ENCODE data around the gene CFTR. TPM values are rescaled to one million over a fixed set of nuclear protein-coding genes. Genes with fewer than 3 reads are reported as not detected.

CFTR gene
- total and polyA plus RNA-seq, 10 of the 15 experiments (the other 5 are each of a cell fraction or from before 2014, with no cell fraction given) = 0.02 to 2.3 (median 0.21) TPM; not detected in 1

DNA sequence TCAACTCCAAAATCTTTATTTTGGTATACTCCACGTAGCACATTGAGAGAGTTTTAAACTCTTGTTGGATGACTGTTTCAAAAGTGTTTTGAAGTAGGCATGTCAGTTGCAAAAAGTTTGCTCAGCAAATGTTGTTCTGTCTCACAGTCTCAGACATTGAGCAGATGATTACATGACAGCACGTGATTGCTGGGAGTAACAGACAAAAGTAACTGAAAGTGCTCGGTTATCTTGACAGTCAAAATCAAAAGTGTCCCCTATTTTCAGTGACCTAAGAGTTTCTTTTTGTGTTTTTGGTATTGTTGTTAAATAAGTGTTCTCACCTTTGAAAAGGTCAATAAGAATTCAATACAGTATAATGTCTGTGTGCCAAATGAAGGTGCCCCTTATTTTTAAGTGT, 84.3 kb downstream of the CFTR start:
- DNase-seq (ENCODE audit: low read depth, low spot score) = no peak
- SMC1A ChIA-PET (ENCODE audit: uncharacterized antibody, unreplicated experiment) = interaction anchor here (1.1 to 1.7 kb wide), 3 partner anchors 9 to 83 kb away, joined by 3 to 5 read pairs (median 4); no protein-coding TSS in a partner anchor
- in situ Hi-C loops (cut with MboI) = no loop called here
- Histone ChIP-seq H2AFZ (ENCODE audit: control insufficient read depth, low read depth, low read length) (no peak overlapping the region), H3K36me3 (ENCODE audit: control insufficient read depth in 2 of 2, insufficient read depth in 2 of 2, low read length in 1 of 2) (no peaks in the 10 kb centered on the region), H3K4me3 (no peak overlapping the region), H3K9ac (ENCODE audit: control insufficient read depth, insufficient read depth, low read length) (no peak overlapping the region), H3K4me2 (ENCODE audit: control insufficient read depth, insufficient read depth) (no peak overlapping the region), H3K27ac (ENCODE audit: control insufficient read depth, insufficient read depth) (no peak overlapping the region), H3K4me1 (ENCODE audit: control insufficient read depth, insufficient read depth, low read length) (no peaks in the 10 kb centered on the region), H3K9me3 (replicated peaks; ENCODE audit: control insufficient read depth, insufficient read depth, low read length) (no peaks in the 10 kb centered on the region), H4K20me1 (ENCODE audit: control insufficient read depth, insufficient read depth) (no peaks in the 10 kb centered on the region), H3K79me2 (ENCODE audit: control insufficient read depth, insufficient read depth, low read length) (no peaks in the 10 kb centered on the region), H3K27me3 (replicated peaks in 1 of 2; ENCODE audit: control insufficient read depth in 2 of 2, insufficient read depth in 2 of 2, low read length in 1 of 2) (no peaks in the 10 kb centered on the region)
- CTCF ChIA-PET = interaction anchor here (0.7 kb wide), 1 partner anchor 27 kb away, joined by 3 read pairs; no protein-coding TSS in a partner anchor
- peak; percentile 88 for ATAC-seq
- intact Hi-C loops (cut with micrococcal nuclease; ENCODE audit: unreplicated experiment) = no loop called here
- 0% methylated on average over 3 of the region's 3 CpGs for WGBS (ENCODE audit: insufficient coverage, insufficient replicate concordance, low lambda C conversion rate, missing lambda C conversion rate)
- POLR2A ChIA-PET = no interaction called here
- RAD21 ChIA-PET (ENCODE audit: unreplicated experiment) = no interaction called here
- FAIRE-seq = no peak
- BruUV-seq (replicated peaks) = no TSS peak
- TF ChIP-seq ATF7 (IDR thresholded peaks at IDR 0.05; ENCODE audit: low read depth) = peak; percentile 59
- TF ChIP-seq NR2F1 (conservative IDR thresholded peaks at IDR 0.05) = peak; percentile 45; the same call in 1 of the 2 replicates
- TF ChIP-seq, protein P1, sequence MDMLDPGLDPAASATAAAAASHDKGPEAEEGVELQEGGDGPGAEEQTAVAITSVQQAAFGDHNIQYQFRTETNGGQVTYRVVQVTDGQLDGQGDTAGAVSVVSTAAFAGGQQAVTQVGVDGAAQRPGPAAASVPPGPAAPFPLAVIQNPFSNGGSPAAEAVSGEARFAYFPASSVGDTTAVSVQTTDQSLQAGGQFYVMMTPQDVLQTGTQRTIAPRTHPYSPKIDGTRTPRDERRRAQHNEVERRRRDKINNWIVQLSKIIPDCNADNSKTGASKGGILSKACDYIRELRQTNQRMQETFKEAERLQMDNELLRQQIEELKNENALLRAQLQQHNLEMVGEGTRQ (IDR thresholded peaks at IDR 0.05; ENCODE audit: borderline replicate concordance, low read depth, low read length) = peak; percentile 62; the same call in 1 of the 2 replicates
- TF ChIP-seq, protein P2, sequence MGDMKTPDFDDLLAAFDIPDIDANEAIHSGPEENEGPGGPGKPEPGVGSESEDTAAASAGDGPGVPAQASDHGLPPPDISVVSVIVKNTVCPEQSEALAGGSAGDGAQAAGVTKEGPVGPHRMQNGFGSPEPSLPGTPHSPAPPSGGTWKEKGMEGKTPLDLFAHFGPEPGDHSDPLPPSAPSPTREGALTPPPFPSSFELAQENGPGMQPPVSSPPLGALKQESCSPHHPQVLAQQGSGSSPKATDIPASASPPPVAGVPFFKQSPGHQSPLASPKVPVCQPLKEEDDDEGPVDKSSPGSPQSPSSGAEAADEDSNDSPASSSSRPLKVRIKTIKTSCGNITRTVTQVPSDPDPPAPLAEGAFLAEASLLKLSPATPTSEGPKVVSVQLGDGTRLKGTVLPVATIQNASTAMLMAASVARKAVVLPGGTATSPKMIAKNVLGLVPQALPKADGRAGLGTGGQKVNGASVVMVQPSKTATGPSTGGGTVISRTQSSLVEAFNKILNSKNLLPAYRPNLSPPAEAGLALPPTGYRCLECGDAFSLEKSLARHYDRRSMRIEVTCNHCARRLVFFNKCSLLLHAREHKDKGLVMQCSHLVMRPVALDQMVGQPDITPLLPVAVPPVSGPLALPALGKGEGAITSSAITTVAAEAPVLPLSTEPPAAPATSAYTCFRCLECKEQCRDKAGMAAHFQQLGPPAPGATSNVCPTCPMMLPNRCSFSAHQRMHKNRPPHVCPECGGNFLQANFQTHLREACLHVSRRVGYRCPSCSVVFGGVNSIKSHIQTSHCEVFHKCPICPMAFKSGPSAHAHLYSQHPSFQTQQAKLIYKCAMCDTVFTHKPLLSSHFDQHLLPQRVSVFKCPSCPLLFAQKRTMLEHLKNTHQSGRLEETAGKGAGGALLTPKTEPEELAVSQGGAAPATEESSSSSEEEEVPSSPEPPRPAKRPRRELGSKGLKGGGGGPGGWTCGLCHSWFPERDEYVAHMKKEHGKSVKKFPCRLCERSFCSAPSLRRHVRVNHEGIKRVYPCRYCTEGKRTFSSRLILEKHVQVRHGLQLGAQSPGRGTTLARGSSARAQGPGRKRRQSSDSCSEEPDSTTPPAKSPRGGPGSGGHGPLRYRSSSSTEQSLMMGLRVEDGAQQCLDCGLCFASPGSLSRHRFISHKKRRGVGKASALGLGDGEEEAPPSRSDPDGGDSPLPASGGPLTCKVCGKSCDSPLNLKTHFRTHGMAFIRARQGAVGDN (IDR thresholded peaks at IDR 0.05) = peak; percentile 66
- TF ChIP-seq, protein P3, sequence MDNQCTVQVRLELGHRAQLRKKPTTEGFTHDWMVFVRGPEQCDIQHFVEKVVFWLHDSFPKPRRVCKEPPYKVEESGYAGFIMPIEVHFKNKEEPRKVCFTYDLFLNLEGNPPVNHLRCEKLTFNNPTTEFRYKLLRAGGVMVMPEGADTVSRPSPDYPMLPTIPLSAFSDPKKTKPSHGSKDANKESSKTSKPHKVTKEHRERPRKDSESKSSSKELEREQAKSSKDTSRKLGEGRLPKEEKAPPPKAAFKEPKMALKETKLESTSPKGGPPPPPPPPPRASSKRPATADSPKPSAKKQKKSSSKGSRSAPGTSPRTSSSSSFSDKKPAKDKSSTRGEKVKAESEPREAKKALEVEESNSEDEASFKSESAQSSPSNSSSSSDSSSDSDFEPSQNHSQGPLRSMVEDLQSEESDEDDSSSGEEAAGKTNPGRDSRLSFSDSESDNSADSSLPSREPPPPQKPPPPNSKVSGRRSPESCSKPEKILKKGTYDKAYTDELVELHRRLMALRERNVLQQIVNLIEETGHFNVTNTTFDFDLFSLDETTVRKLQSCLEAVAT (IDR thresholded peaks at IDR 0.05) = peak; percentile 77
- TF ChIP-seq, protein P4, sequence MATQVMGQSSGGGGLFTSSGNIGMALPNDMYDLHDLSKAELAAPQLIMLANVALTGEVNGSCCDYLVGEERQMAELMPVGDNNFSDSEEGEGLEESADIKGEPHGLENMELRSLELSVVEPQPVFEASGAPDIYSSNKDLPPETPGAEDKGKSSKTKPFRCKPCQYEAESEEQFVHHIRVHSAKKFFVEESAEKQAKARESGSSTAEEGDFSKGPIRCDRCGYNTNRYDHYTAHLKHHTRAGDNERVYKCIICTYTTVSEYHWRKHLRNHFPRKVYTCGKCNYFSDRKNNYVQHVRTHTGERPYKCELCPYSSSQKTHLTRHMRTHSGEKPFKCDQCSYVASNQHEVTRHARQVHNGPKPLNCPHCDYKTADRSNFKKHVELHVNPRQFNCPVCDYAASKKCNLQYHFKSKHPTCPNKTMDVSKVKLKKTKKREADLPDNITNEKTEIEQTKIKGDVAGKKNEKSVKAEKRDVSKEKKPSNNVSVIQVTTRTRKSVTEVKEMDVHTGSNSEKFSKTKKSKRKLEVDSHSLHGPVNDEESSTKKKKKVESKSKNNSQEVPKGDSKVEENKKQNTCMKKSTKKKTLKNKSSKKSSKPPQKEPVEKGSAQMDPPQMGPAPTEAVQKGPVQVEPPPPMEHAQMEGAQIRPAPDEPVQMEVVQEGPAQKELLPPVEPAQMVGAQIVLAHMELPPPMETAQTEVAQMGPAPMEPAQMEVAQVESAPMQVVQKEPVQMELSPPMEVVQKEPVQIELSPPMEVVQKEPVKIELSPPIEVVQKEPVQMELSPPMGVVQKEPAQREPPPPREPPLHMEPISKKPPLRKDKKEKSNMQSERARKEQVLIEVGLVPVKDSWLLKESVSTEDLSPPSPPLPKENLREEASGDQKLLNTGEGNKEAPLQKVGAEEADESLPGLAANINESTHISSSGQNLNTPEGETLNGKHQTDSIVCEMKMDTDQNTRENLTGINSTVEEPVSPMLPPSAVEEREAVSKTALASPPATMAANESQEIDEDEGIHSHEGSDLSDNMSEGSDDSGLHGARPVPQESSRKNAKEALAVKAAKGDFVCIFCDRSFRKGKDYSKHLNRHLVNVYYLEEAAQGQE (IDR thresholded peaks at IDR 0.05; ENCODE audit: low read depth, low read length) = no peak
- peak; percentile 23; the same call in 1 of the 2 replicates for TF ChIP-seq MTA2 (IDR thresholded peaks at IDR 0.05; ENCODE audit: low read depth)
- TF ChIP-seq, protein P5, sequence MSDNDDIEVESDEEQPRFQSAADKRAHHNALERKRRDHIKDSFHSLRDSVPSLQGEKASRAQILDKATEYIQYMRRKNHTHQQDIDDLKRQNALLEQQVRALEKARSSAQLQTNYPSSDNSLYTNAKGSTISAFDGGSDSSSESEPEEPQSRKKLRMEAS (IDR thresholded peaks at IDR 0.05; ENCODE audit: low read depth, low read length) = peak; percentile 25; the same call in 1 of the 2 replicates
- TF ChIP-seq, protein P6, sequence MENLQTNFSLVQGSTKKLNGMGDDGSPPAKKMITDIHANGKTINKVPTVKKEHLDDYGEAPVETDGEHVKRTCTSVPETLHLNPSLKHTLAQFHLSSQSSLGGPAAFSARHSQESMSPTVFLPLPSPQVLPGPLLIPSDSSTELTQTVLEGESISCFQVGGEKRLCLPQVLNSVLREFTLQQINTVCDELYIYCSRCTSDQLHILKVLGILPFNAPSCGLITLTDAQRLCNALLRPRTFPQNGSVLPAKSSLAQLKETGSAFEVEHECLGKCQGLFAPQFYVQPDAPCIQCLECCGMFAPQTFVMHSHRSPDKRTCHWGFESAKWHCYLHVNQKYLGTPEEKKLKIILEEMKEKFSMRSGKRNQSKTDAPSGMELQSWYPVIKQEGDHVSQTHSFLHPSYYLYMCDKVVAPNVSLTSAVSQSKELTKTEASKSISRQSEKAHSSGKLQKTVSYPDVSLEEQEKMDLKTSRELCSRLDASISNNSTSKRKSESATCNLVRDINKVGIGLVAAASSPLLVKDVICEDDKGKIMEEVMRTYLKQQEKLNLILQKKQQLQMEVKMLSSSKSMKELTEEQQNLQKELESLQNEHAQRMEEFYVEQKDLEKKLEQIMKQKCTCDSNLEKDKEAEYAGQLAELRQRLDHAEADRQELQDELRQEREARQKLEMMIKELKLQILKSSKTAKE (IDR thresholded peaks at IDR 0.05; ENCODE audit: low read depth, poor library complexity, severe bottlenecking) = peak; percentile 80
- peak; percentile 90 for TF ChIP-seq RAD51 (IDR thresholded peaks at IDR 0.05)

Data from GM12878 (cell line).